ENCODE data around the gene TAX1BP1.

TAX1BP1 gene

GRCh38 chr7:27746978-27747377, 7.0 kb downstream of the TAX1BP1 start:
- no peak for DNase-seq (ENCODE audit: extremely low read depth, low read depth)
- TF ChIP-seq CTCF (IDR thresholded peaks at IDR 0.05; ENCODE audit: low read depth, low read length), result no peak

GRCh38 chr7:27747589-27748368, 7.8 kb downstream of the TAX1BP1 start:
- no peak for DNase-seq (ENCODE audit: extremely low read depth, low read depth)
- TF ChIP-seq CTCF (IDR thresholded peaks at IDR 0.05; ENCODE audit: low read depth, low read length), result no peak

GRCh38 chr7:27750316-27750715, 10.4 kb downstream of the TAX1BP1 start:
- TF ChIP-seq CTCF (IDR thresholded peaks at IDR 0.05; ENCODE audit: low read depth, low read length), result no peak
- no peak for DNase-seq (ENCODE audit: extremely low read depth, low read depth)

- no peak for TF ChIP-seq CTCF (IDR thresholded peaks at IDR 0.05; ENCODE audit: low read depth, low read length)
- DNase-seq (ENCODE audit: extremely low read depth, low read depth), result no peak
Measured at GRCh38 chr7:27751888-27752660, 12.1 kb downstream of the TAX1BP1 start.

GRCh38 chr7:27753863-27754262, 13.9 kb downstream of the TAX1BP1 start:
- TF ChIP-seq CTCF (IDR thresholded peaks at IDR 0.05; ENCODE audit: low read depth, low read length), result no peak

GRCh38 chr7:27756298-27756697, 16.3 kb downstream of the TAX1BP1 start:
- DNase-seq (ENCODE audit: extremely low read depth, low read depth), result no peak
- TF ChIP-seq CTCF (IDR thresholded peaks at IDR 0.05; ENCODE audit: low read depth, low read length), result no peak

More at GRCh38 chr7:27753863-27754262, 13.9 kb downstream of the TAX1BP1 start:
- DNase-seq (ENCODE audit: extremely low read depth, low read depth), result no peak

- TF ChIP-seq CTCF (IDR thresholded peaks at IDR 0.05; ENCODE audit: low read depth, low read length), result no peak
- DNase-seq (ENCODE audit: extremely low read depth, low read depth), result no peak
Measured at GRCh38 chr7:27759491-27759890, 19.5 kb downstream of the TAX1BP1 start.

All from AG09319 (cell line).